Stomach (tissue), 9 donors: ENCODE results near the gene NBPF11. TPM values are rescaled to one million over a fixed set of nuclear protein-coding genes. Genes with fewer than 3 reads are reported as not detected.
"Not testable (repeated sequence)": the region's sequence is repeated elsewhere in the genome, so short reads cannot be mapped to it uniquely, and the experiment has no call there.

Experiments
- DNase-seq, 2 donors: peaks; one replicate each; pipeline versions ENCODE4 v3.0.0 to v3.0.0-alpha.2; 2013 to 2019
- H3K27ac ChIP-seq, 5 donors: fragments of 200-600 bp in 4 of 5; sonication (generic) in 4 of 5; one replicate each; pipeline ENCODE4 v1.5.1; 2013 to 2019; ENCODE audit warnings: mild to moderate bottlenecking in 1 of 5, moderate library complexity in 1 of 5
- H3K27me3 ChIP-seq, 3 donors: fragments of 200-600 bp; sonication (generic); one replicate each; pipeline ENCODE4 v1.5.1; 2017 to 2019; ENCODE audit warnings: mixed run types in 1 of 3
- H3K36me3 ChIP-seq, 4 donors: fragments of 200-600 bp; sonication (generic); 1 replicate in 3 of 4; 2 replicates in 1 of 4; pipeline ENCODE4 v1.5.1; 2016 to 2019
- H3K4me1 ChIP-seq, 4 donors: fragments of 200-600 bp; sonication (generic); one replicate each; pipeline ENCODE4 v1.5.1; 2016 to 2019
- H3K4me3 ChIP-seq, 4 donors: fragments of 200-600 bp; sonication (generic) in 3 of 4; one replicate each; pipeline ENCODE4 v1.5.1; 2016 to 2019; ENCODE audit warnings: mild to moderate bottlenecking in 1 of 4
- H3K9me3 ChIP-seq, 4 donors: fragments of 200-600 bp; sonication (generic); one replicate each; pipeline ENCODE4 v1.5.1; 2016 to 2019
- CTCF ChIP-seq, 7 experiments: fragments of 450-650 bp in 4 of 7; fragments of 200-600 bp in 3 of 7; sonication (generic) in 3 of 7; IDR thresholded peaks; one replicate each; pipeline ENCODE4 v1.5.1; 2016 to 2019; ENCODE audit warnings: antibody characterized with exemption in 7 of 7, control low read depth in 2 of 7, mild to moderate bottlenecking in 1 of 7
- EP300 ChIP-seq: sonication (generic); formaldehyde crosslinking; IDR thresholded peaks from one replicate; pipeline ENCODE4 v1.6.1; 2017; ENCODE audit warnings: antibody characterized with exemption
- POLR2A ChIP-seq, 4 donors: fragments of 450-650 bp; IDR thresholded peaks; one replicate each; pipeline ENCODE4 v1.6.1; 2016; ENCODE audit warnings: antibody characterized with exemption in 4 of 4, control low read depth in 2 of 4, mild to moderate bottlenecking in 1 of 4, moderate library complexity in 1 of 4
- POLR2AphosphoS5 ChIP-seq, 3 donors: sonication (generic); formaldehyde crosslinking; IDR thresholded peaks; one replicate each; pipeline ENCODE4 v1.6.1; 2016; ENCODE audit warnings: antibody characterized with exemption in 3 of 3
- WGBS, 5 donors: extraction: QIAGEN DNeasy Blood & Tissue Kit in 3 of 5; methylation state at CpG; one replicate each; pipeline versions ENCODE4 v1.1.5 to v1.1.7; 2013 to 2018; 5-methylcytosine and 5-hydroxymethylcytosine counted together
- intact Hi-C: fragments of 100-400 bp; cut with DNase I; formaldehyde crosslinking; loops from one replicate; pipeline ENCODE4 v1.15.1; 2023; ENCODE audit warnings: low total_unique reads
- polyA plus RNA-seq, 3 donors: library from polyadenylated mRNA; stranded (reverse); fragments of 200-250 nt; gene quantifications; one replicate each; pipeline ENCODE4 v1.2.3, GENCODE V29; 2013
- total RNA-seq, 5 donors: library from RNA; depleted of rRNA; stranded (reverse); fragments of >200 nt; gene quantifications; one replicate each; pipeline versions ENCODE4 v1.1.0 to v1.2.3, GENCODE V29; 2014 to 2016
- donor health status: healthy with polysubstance abuse.
- donor health status: Bipolar disorder and iron deficiency.
- donor health status: healthy.

NBPF11 gene
- total and polyA plus RNA-seq, 8 donors = 2.6 to 37.9 (median 9.0) TPM

- no peaks in the 10 kb centered on the region for H3K36me3 ChIP-seq
- intact Hi-C loops = no loop called here
- no peak overlapping the region for H3K27ac ChIP-seq
- no peaks in the 10 kb centered on the region for H3K9me3 ChIP-seq
- peak in 1 of 2 donors; percentile 37 for DNase-seq
- peaks cover 0 to 22% (median 0%) of the 10 kb centered on the region in 4 donors for H3K4me1 ChIP-seq
- peak overlapping the region in 1 of 4 donors; percentile 9 for H3K4me3 ChIP-seq
- 66 to 78% (median 74%) methylated on average over 34 to 43 of the region's 43 CpGs for WGBS, 5 donors
- H3K27me3 ChIP-seq = peaks cover 0 to 64% (median 20%) of the 10 kb centered on the region in 3 donors
- TF ChIP-seq CTCF (IDR thresholded peaks at IDR 0.05) (no peak), POLR2A (IDR thresholded peaks at IDR 0.05) (no peak), EP300 (no peak), POLR2AphosphoS5 (IDR thresholded peaks at IDR 0.05) (no peak)
Observed at GRCh38 chr1:148160343-148161052, 8.4 kb upstream of the NBPF11 start.

DNA sequence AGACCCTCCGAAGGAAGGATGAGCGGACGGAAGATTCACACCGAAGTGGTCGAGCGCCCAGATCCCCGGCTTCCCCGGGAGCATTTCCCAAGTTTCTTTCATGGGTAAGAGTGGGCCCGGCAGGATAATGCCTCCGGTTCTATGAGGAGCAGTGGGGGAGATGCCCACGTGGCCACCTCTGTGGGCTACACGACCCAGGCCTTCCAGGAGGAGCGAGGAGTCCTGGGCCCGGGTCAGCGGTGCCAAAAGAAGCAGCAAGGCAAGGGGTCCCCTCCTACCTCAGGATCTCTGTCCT, 7.9 kb upstream of the NBPF11 start:
- DNase-seq = no peak
- H3K9me3 ChIP-seq = no peaks in the 10 kb centered on the region
- H3K27ac ChIP-seq = no peak overlapping the region
- TF ChIP-seq POLR2AphosphoS5 (IDR thresholded peaks at IDR 0.05) = no peak
- peaks cover 0 to 22% (median 0%) of the 10 kb centered on the region in 4 donors for H3K4me1 ChIP-seq
- intact Hi-C loops = no loop called here
- 57 to 70% (median 61%) methylated on average over 15 of the region's 15 CpGs for WGBS, 5 donors
- no peak overlapping the region for H3K4me3 ChIP-seq
- H3K27me3 ChIP-seq = peaks cover 0 to 66% (median 20%) of the 10 kb centered on the region in 3 donors
- H3K36me3 ChIP-seq = no peaks in the 10 kb centered on the region

GRCh38 chr1:148158341-148159003, 6.4 kb upstream of the NBPF11 start:
- TF ChIP-seq POLR2A (IDR thresholded peaks at IDR 0.05) (no peak), EP300 (no peak), CTCF (IDR thresholded peaks at IDR 0.05) (no peak), POLR2AphosphoS5 (IDR thresholded peaks at IDR 0.05) (no peak)
- intact Hi-C loops = no loop called here
- Histone ChIP-seq H3K9me3 (no peaks in the 10 kb centered on the region), H3K27ac (no peak overlapping the region), H3K36me3 (no peaks in the 10 kb centered on the region), H3K4me3 (no peak overlapping the region), H3K27me3 (peaks cover 0 to 70% (median 20%) of the 10 kb centered on the region in 3 donors), H3K4me1 (peaks cover 0 to 22% (median 0%) of the 10 kb centered on the region in 4 donors)
- WGBS, 5 donors = 37 to 61% (median 52%) methylated on average over 11 of the region's 11 CpGs
- DNase-seq = no peak

DNA sequence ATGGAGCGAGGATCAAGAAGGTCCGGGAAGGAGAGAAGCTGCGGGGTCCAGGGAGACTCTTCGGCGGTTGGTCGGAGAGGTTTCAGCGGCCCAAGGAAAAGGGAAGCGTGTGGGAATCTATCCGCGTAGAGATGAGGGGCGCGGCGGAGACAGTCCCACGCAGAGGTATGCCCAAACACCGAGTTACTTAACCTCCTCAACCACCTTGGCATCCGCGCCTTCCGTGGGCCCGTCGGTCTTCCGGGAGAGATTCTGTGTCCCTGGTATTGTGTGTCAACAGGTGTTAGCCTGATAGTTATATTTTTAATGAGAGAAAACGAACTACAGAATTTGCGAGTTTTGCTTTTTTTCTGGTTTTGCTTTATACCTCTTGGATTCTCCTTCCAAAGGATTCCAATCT, 5.7 kb upstream of the NBPF11 start:
- H3K9me3 ChIP-seq, H3K36me3 ChIP-seq, H3K4me3 ChIP-seq, H3K27ac ChIP-seq, DNase-seq, intact Hi-C loops: not testable (repeated sequence)
- Histone ChIP-seq H3K4me1 (peaks cover 0 to 22% (median 0%) of the 10 kb centered on the region in 4 donors), H3K27me3 (peaks cover 0 to 70% (median 20%) of the 10 kb centered on the region in 3 donors)
- WGBS, 5 donors = 39 to 70% (median 42%) methylated on average over 8 to 9 of the region's 23 CpGs

DNA sequence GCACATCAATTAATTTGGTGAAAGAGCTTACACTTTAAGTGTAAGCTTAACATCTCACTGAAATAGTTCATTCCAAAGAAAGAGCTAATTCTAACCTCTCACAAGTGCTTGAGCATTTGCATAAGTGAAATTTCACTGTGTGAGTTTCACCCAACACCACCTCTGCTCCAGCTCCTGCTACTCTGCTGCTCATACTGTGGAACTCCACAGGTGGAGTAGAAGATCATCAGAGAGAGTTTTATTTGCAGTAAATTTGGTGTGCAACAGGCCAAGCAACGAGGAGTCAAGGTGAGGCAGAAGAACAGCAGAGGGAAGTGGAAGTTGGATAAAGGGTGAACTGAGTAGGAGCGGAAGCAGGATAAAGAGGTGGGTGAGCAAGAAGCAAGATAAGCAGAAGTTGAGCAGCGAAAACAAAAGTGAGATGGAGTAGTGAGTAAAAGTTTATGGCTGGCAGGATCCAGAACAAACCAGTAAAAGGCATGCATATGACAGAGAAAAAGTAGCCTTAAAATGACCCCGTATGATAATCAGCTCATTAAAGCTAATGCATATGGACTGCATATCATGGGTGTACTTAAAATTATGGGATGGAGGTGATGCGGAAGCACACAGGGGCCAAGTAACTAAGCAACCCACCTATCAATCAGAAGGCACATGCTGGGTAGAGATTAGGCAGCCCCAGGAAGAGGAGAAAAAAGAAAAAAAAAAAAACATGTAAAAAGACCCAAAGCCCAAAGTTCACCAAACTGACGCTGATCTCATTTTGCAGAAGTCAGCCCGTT, 3.6 kb upstream of the NBPF11 start:
- H3K4me1 ChIP-seq = peaks cover 0 to 17% (median 3%) of the 10 kb centered on the region in 4 donors
- intact Hi-C loops = not testable (repeated sequence)

DNA sequence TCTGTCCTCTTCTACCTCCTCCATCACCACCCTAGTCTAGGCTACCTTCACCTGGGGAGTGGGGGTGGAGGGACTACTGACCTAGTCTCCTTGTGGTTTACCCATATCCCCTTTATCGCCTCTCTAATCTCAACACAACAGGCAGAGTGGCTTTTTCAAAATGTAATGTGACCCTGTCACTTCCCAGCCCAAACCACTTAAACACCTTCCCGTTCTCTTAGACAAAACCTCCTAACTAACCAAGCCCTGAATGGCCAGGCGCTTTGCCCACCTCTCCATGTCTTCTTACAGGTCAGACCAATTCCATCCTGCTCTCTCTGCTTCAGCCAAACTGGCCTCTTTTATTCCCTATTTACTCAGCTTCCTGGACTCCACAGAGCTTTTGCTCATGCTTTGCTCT, 714 bp upstream of the NBPF11 start:
- H3K36me3 ChIP-seq, H3K9me3 ChIP-seq, H3K27ac ChIP-seq, intact Hi-C loops, DNase-seq, H3K4me3 ChIP-seq: not testable (repeated sequence)
- peaks cover 0 to 22% (median 0%) of the 10 kb centered on the region in 3 donors for H3K27me3 ChIP-seq
- peaks cover 0 to 11% (median 5%) of the 10 kb centered on the region in 4 donors for H3K4me1 ChIP-seq
- 58 to 91% (median 78%) methylated on average over 2 to 3 of the region's 3 CpGs for WGBS, 5 donors

More for the DNA sequence above, 3.6 kb upstream of the NBPF11 start:
- H3K36me3 ChIP-seq, H3K4me3 ChIP-seq, DNase-seq, H3K27ac ChIP-seq, H3K9me3 ChIP-seq: not testable (repeated sequence)
- 25 to 48% (median 33%) methylated on average over 5 to 6 of the region's 7 CpGs for WGBS, 5 donors
- H3K27me3 ChIP-seq = peaks cover 0 to 51% (median 15%) of the 10 kb centered on the region in 3 donors

GRCh38 chr1:148151371-148151819, 686 bp downstream of the NBPF11 start:
- WGBS, 5 donors = 0 to 1% (median 1%) methylated on average over 14 to 37 of the region's 40 CpGs
- Histone ChIP-seq H3K27me3 (peaks cover 0 to 15% (median 0%) of the 10 kb centered on the region in 3 donors), H3K4me3 (peak overlapping the region; percentile 68 to 77 (median 72)), H3K4me1 (peaks cover 0 to 11% (median 5%) of the 10 kb centered on the region in 4 donors), H3K27ac (peak overlapping the region; percentile 74 to 93 (median 84))
- H3K9me3 ChIP-seq, H3K36me3 ChIP-seq, intact Hi-C loops: not testable (repeated sequence)
- DNase-seq = peak; percentile 69 to 70

- intact Hi-C loops, H3K36me3 ChIP-seq, DNase-seq, H3K9me3 ChIP-seq: not testable (repeated sequence)
- Histone ChIP-seq H3K27ac (peak overlapping the region in 2 of 5 donors; percentile 84 to 85), H3K4me1 (peaks cover 0 to 11% (median 5%) of the 10 kb centered on the region in 4 donors), H3K27me3 (peaks cover 0 to 10% (median 0%) of the 10 kb centered on the region in 3 donors), H3K4me3 (peak overlapping the region; percentile 68 to 77 (median 72))
- WGBS, 5 donors = 11 to 19% (median 12%) methylated on average over 12 to 13 of the region's 13 CpGs
Observed at GRCh38 chr1:148150945-148151344, 1.1 kb downstream of the NBPF11 start.
